ENCODE data around the gene DCP1B.

The DCP1B gene

GRCh38 chr12:1937481-1938224 is 66.6 kb downstream of the DCP1B start:
- no peak for DNase-seq (ENCODE audit: low spot score)
- TF ChIP-seq CTCF (IDR thresholded peaks at IDR 0.05; ENCODE audit: extremely low read depth, missing control alignments), result no peak

GRCh38 chr12:1936406-1937320 is 67.6 kb downstream of the DCP1B start:
- no peak for TF ChIP-seq CTCF (IDR thresholded peaks at IDR 0.05; ENCODE audit: extremely low read depth, missing control alignments)
- DNase-seq (ENCODE audit: low spot score), result no peak

GRCh38 chr12:1935700-1936378 is 68.4 kb downstream of the DCP1B start:
- no peak for DNase-seq (ENCODE audit: low spot score)
- no peak for TF ChIP-seq CTCF (IDR thresholded peaks at IDR 0.05; ENCODE audit: extremely low read depth, missing control alignments)

GRCh38 chr12:1935242-1935641 is 69.0 kb downstream of the DCP1B start:
- TF ChIP-seq CTCF (IDR thresholded peaks at IDR 0.05; ENCODE audit: extremely low read depth, missing control alignments), result no peak
- no peak for DNase-seq (ENCODE audit: low spot score)

- no peak for TF ChIP-seq CTCF (IDR thresholded peaks at IDR 0.05; ENCODE audit: extremely low read depth, missing control alignments)
- DNase-seq (ENCODE audit: low spot score), result no peak
Measured at GRCh38 chr12:1934831-1935230, 69.4 kb downstream of the DCP1B start.

GRCh38 chr12:1934068-1934467 is 70.2 kb downstream of the DCP1B start:
- no peak for DNase-seq (ENCODE audit: low spot score)
- no peak for TF ChIP-seq CTCF (IDR thresholded peaks at IDR 0.05; ENCODE audit: extremely low read depth, missing control alignments)

Measured in GM20000 (cell line).